ENCODE measurements around the gene SMURF1. TPM values are rescaled to one million over a fixed set of nuclear protein-coding genes. Genes with fewer than 3 reads are reported as not detected.

SMURF1 gene
- total and polyA plus RNA-seq, 2 experiments from 2014 or later = 12.4 to 21.7 TPM

GRCh38 chr7:99000196-99000903 lies 143.6 kb downstream of the SMURF1 start:
- Histone ChIP-seq H3K9me2 (replicated peaks; ENCODE audit: insufficient read depth) (no peaks in the 10 kb centered on the region), H3K9me3 (ENCODE audit: low read depth) (no peaks in the 10 kb centered on the region), H3K4me1 (ENCODE audit: insufficient read depth) (no peaks in the 10 kb centered on the region), H3K36me3 (replicated peaks; ENCODE audit: insufficient read depth, low read depth) (no peaks in the 10 kb centered on the region), H3K79me2 (no peaks in the 10 kb centered on the region), H3K27ac (no peak overlapping the region), H3K27me3 (no peaks in the 10 kb centered on the region), H3K4me3 (no peak overlapping the region), H3K4me2 (no peak overlapping the region), H2AFZ (no peak overlapping the region), H4K20me1 (ENCODE audit: insufficient read depth, poor library complexity, severe bottlenecking) (no peaks in the 10 kb centered on the region)
- no peak for DNase-seq (ENCODE audit: low spot score)
- 95% methylated on average over 20 of the region's 20 CpGs for WGBS (ENCODE audit: low lambda C conversion rate, missing lambda C conversion rate)
- TF ChIP-seq EZH2 (IDR thresholded peaks at IDR 0.05; ENCODE audit: borderline replicate concordance) (no peak), EZH2phosphoT487 (IDR thresholded peaks at IDR 0.05; ENCODE audit: low read depth, severe bottlenecking, unreplicated experiment) (no peak), CTCF (IDR thresholded peaks at IDR 0.05; ENCODE audit: poor library complexity) (no peak)

- no peak overlapping the region for H3K4me2 ChIP-seq
- H3K9me3 ChIP-seq (ENCODE audit: low read depth) = no peaks in the 10 kb centered on the region
- H3K27me3 ChIP-seq = no peaks in the 10 kb centered on the region
- H3K4me1 ChIP-seq (ENCODE audit: insufficient read depth) = no peaks in the 10 kb centered on the region
- WGBS (ENCODE audit: low lambda C conversion rate, missing lambda C conversion rate) = 91% methylated on average over 10 of the region's 10 CpGs
- no peaks in the 10 kb centered on the region for H4K20me1 ChIP-seq (ENCODE audit: insufficient read depth, poor library complexity, severe bottlenecking)
- H3K36me3 ChIP-seq (replicated peaks; ENCODE audit: insufficient read depth, low read depth) = no peaks in the 10 kb centered on the region
- no peaks in the 10 kb centered on the region for H3K9me2 ChIP-seq (replicated peaks; ENCODE audit: insufficient read depth)
- H3K79me2 ChIP-seq = no peaks in the 10 kb centered on the region
- H3K27ac ChIP-seq = no peak overlapping the region
- H3K4me3 ChIP-seq = no peak overlapping the region
- no peak for DNase-seq (ENCODE audit: low spot score)
- TF ChIP-seq EZH2phosphoT487 (IDR thresholded peaks at IDR 0.05; ENCODE audit: low read depth, severe bottlenecking, unreplicated experiment) = no peak
- no peak for TF ChIP-seq EZH2 (IDR thresholded peaks at IDR 0.05; ENCODE audit: borderline replicate concordance)
- TF ChIP-seq CTCF (IDR thresholded peaks at IDR 0.05; ENCODE audit: poor library complexity) = no peak
- H2AFZ ChIP-seq = no peak overlapping the region
These were observed 144.8 kb downstream of the SMURF1 start for GRCh38 chr7:98998821-98999725.

GRCh38 chr7:98997846-98998245 lies 146.1 kb downstream of the SMURF1 start:
- Histone ChIP-seq H3K27ac (no peak overlapping the region), H4K20me1 (ENCODE audit: insufficient read depth, poor library complexity, severe bottlenecking) (no peaks in the 10 kb centered on the region), H3K4me3 (no peak overlapping the region), H3K4me2 (no peak overlapping the region), H3K79me2 (no peaks in the 10 kb centered on the region), H3K9me3 (ENCODE audit: low read depth) (no peaks in the 10 kb centered on the region), H3K27me3 (no peaks in the 10 kb centered on the region), H2AFZ (no peak overlapping the region), H3K9me2 (replicated peaks; ENCODE audit: insufficient read depth) (no peaks in the 10 kb centered on the region), H3K4me1 (ENCODE audit: insufficient read depth) (no peaks in the 10 kb centered on the region), H3K36me3 (replicated peaks; ENCODE audit: insufficient read depth, low read depth) (no peaks in the 10 kb centered on the region)
- TF ChIP-seq CTCF (IDR thresholded peaks at IDR 0.05; ENCODE audit: poor library complexity) = no peak
- no peak for DNase-seq (ENCODE audit: low spot score)
- WGBS (ENCODE audit: low lambda C conversion rate, missing lambda C conversion rate) = 97% methylated on average over 3 of the region's 3 CpGs

Measured in hepatocyte (in vitro differentiated cells).